HG02870 (cell line): Measurements from ENCODE around the gene ABCD1.

ENCODE experiments used
- ATAC-seq: cut with Tn5 transposase; IDR thresholded peaks from one replicate; pipeline ENCODE4 v1.9.1; 2021; ENCODE audit warnings: mild to moderate bottlenecking, moderate library complexity; ENCODE audit not compliant: unreplicated experiment

Gene ABCD1

DNA sequence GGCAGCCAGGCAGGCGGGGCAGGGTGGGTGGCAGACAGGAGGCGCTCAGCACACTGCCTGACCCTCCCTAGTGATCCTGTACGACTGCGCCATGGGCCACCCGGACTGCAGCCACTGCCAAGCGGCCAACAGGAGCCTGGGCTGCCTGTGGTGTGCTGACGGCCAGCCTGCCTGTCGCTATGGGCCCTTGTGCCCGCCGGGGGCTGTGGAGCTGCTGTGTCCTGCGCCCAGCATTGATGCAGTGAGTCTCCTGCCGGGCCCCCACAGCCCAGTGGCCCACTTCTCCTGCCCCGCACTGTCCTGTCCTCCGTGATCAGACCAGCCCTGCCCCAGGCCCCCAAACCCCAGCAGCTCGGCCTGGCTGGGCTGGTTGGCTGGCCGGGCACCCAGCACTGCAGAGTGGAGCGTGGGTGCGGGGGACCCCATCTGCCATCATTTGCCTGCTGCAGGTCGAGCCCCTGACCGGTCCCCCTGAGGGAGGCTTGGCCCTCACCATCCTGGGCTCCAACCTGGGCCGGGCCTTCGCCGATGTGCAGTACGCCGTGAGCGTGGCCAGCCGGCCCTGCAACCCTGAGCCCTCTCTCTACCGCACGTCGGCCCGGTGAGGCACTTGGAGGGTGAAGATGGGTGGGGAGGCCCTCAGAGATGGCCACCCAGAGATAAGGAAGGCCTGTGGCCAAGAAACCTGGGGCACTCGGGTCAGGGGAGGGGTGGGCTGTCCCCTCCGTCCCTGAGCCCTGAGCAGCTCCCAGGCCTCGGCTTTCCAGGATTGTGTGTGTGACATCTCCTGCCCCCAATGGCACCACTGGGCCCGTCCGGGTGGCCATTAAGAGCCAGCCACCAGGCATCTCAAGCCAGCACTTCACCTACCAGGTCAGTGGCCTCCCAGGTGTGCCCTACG lies 47.0 kb downstream of the ABCD1 start:
- no peak for ATAC-seq

DNA sequence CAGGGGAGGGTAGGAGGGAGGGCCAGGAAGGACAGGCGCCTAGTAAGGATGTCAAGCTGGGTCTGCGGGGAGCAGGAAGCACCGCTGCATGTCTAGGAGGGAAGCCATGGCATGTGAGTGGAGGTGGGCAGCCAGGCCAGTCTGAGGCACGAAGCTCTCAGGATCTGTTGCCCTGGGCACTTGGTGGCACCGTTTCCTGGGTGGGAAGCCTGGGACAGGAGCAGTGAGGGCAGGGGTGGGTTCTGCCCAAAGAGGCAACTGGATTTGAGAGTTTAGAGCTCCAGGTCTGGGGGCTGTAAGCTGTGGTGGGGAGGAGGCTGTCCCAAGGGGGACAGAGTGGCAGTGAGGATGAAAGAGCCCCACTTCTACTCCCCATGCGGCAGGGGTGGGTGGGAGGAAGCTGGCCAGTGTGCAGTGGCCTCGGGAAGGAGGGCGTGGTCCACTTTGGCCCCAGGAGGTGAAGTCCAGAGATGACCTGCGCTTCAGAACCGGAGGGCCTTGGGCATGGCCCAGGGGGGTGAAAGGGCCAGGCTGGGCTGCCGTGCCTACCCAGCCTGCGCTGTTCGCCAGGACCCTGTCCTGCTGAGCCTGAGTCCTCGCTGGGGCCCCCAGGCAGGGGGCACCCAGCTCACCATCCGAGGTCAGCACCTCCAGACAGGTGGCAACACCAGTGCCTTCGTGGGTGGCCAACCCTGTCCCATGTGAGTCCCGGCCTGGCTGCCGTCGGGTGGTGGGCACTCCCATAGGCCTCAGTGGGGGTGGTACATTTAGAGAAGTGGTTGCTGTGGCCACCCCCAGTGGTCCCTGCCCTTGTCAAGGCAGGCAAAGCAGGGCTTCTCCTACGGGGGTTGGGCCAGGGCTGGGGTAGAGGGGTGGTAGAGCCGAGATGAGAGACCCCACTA lies 47.9 kb downstream of the ABCD1 start:
- no peak for ATAC-seq

DNA sequence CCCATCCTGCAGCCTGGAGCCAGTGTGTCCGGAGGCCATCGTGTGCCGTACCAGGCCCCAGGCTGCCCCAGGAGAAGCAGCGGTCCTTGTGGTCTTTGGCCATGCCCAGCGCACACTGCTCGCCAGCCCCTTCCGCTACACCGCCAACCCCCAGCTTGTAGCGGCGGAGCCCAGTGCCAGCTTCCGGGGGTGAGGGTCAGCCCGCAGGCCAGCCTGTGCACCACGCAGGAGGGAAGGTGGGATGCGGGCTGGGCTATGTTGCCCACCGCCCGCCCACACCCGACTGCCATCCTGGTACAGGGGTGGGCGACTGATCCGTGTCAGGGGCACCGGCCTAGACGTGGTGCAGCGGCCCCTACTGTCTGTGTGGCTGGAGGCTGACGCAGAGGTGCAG lies 48.6 kb downstream of the ABCD1 start:
- no peak for ATAC-seq

DNA sequence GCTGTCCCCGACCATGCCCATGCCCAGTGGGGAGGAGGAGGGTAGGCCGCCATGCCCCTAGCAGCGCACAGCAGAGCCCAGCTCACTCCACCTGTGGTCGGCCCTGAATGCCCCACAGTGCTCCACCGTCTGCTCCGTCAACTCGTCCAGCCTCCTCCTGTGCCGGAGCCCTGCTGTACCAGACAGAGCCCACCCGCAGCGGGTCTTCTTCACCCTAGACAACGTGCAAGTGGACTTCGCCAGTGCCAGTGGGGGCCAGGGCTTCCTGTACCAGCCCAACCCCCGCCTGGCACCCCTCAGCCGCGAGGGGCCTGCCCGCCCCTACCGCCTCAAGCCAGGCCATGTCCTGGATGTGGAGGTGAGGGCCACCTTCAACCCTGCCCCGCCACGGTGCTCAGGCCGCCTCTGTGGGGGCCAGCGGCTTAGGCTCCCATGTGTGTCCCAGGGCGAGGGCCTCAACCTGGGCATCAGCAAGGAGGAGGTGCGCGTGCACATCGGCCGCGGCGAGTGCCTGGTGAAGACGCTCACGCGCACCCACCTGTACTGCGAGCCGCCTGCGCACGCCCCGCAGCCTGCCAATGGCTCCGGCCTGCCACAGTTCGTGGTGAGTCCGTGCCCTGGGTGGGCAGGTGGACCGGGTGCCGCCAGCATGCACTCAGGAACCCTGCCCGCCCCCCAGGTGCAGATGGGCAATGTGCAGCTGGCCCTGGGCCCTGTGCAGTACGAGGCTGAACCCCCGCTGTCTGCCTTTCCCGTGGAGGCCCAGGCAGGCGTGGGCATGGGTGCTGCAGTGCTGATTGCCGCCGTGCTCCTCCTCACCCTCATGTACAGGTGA lies 49.3 kb downstream of the ABCD1 start:
- ATAC-seq = no peak

DNA sequence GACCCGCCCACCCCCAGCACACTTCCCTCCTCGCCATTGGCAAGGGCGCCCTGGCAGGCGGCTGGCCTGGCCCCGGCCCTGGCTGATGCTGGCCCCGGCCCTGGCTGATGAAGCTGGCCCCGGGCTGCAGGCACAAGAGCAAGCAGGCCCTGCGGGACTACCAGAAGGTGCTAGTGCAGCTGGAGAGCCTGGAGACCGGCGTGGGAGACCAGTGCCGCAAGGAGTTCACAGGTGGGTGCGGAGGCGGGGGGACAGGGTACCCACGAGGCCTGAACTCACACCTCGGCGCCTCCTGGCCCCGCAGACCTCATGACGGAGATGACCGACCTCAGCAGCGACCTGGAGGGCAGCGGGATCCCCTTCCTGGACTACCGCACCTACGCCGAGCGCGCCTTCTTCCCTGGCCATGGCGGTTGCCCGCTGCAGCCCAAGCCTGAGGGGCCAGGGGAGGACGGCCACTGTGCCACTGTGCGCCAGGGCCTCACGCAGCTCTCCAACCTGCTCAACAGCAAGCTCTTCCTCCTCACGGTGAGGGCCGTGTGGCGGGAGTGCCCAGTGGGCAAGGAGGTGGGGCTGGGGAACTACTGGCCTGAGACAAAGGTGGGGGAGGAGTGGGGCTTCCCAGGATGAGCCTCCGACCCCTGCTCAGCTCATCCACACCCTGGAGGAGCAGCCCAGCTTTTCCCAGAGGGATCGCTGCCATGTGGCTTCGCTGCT lies 50.1 kb downstream of the ABCD1 start:
- ATAC-seq = no peak

DNA sequence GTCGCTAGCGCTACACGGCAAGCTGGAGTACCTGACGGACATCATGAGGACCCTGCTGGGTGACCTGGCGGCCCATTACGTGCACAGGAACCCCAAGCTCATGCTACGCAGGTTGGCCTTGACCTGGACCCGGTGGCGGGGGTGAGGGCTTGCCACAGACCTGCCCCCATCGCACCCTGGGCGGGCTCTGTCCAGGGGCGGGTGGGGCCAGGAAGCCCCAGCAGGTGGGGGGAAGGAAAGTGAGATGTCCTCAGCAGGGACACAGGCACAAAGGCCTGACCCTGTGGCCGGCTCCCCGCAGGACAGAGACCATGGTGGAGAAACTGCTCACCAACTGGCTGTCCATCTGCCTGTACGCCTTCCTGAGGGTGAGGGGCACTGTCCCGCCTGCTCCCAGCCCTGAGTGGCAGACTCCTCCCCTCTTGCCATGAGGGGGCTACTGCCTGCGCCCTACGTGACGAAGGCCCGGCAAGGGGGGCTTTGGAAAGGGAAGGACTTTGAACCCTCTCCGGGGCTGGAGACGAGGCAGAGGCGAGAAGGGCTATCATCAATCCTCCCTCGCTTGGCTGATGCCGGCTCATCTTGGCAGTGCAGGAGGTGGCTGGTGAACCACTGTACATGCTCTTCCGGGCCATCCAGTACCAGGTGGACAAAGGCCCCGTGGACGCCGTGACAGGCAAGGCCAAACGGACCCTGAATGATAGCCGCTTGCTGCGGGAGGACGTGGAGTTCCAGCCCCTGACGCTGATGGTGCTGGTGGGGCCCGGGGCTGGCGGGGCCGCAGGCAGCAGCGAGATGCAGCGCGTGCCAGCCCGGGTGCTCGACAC lies 50.9 kb downstream of the ABCD1 start:
- ATAC-seq = no peak

DNA sequence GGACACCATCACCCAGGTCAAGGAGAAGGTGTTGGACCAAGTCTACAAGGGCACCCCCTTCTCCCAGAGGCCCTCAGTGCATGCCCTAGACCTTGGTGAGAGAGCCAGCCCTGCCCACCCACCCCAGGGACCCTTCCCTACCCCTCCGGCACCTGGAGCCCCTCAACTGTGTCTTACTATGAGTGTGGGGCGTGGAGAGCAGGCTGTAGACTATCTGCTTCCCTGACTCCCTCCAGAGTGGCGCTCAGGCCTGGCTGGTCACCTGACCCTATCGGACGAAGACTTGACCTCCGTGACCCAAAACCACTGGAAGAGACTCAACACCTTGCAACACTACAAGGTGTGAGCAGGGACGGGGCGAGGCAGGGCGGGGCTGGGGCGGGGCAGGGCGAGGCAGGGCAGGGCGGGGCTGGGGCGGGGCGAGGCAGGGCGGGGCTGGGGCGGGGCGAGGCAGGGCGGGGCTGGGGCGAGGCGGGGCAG lies 51.5 kb downstream of the ABCD1 start:
- ATAC-seq = no peak

DNA sequence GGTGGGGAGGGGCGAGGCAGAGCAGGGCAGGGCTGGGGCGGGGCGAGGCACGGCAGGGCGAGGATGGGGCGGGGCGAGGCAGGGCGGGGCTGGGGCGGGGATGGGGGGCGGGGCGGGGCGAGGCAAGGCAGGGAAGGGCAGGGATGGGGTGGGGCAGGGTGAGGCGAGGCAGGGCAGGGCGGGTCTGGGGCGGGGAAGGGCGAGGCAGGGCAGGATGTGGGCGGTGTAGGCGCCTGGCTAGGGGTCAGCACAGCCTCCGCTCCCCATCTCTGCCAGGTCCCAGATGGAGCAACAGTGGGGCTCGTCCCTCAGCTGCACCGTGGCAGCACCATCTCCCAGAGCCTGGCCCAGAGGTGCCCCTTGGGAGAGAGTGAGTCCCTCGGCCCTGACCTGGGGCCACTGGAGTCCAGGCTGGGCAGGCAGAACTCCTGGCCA lies 52.0 kb downstream of the ABCD1 start:
- no peak for ATAC-seq

DNA sequence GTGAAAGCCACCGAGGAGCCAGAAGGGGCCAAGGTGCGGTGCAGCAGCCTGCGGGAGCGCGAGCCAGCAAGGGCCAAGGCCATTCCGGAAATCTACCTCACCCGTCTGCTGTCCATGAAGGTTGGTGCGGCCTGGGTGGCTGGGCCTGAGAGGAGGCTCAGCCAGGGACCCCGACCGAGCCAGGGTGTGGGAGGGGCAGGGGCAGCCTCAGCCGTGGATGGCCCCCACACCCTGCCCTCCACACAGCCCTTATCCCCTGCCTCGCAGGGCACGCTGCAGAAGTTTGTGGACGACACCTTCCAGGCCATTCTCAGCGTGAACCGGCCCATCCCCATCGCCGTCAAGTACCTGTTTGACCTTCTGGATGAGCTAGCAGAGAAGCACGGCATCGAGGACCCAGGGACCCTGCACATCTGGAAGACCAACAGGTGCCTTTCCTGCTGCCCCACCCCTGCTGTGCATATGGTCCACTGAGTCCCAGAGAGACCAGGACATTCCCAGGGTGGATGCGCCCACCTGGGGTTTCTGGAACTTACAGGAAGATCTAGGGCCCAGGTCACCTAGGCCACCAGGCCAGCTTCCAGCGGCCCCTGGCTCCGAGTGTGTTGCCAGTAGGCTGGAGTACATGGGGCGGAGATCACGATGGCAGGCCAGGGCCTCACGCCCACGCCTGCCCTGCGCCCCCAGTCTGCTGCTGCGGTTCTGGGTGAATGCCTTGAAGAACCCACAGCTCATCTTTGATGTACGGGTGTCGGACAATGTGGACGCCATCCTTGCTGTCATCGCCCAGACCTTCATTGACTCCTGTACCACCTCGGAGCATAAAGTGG lies 52.8 kb downstream of the ABCD1 start:
- no peak for ATAC-seq

DNA sequence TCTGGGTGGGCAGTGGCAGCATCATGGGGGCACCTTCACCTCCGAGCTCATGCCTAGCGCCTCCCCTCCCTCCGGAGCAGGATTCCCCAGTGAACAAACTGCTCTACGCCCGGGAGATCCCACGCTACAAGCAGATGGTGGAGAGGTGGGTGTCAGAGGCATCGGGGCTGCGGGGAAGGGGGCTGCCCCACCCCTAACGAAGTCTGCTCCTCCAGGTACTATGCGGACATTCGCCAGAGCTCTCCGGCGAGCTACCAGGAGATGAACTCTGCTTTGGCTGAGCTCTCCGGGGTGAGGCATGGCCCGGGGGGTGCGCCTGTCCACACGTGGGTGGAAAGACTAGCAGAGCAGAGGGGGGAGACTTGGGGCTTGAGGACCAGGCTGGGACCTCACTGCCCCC lies 53.5 kb downstream of the ABCD1 start:
- no peak for ATAC-seq

DNA sequence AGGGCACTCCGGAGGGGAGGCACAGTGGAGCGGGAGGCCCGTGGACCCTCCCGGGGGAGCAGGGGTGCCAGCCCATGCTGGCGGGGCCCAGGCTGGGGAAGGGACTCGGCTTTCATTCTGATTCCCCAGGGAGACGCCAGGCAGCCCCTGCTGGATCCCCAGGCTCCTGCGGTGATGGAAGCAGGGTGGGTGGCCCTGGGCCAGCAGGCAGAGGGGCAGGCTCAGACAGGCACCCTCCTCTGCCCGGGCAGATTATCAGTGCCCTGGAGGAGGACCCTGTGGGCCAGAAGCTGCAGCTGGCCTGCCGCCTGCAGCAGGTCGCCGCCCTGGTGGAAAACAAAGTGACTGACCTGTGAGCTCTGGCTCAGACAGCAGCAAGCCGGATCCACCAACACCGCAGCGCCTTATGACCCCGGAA lies 54.0 kb downstream of the ABCD1 start:
- no peak for ATAC-seq

DNA sequence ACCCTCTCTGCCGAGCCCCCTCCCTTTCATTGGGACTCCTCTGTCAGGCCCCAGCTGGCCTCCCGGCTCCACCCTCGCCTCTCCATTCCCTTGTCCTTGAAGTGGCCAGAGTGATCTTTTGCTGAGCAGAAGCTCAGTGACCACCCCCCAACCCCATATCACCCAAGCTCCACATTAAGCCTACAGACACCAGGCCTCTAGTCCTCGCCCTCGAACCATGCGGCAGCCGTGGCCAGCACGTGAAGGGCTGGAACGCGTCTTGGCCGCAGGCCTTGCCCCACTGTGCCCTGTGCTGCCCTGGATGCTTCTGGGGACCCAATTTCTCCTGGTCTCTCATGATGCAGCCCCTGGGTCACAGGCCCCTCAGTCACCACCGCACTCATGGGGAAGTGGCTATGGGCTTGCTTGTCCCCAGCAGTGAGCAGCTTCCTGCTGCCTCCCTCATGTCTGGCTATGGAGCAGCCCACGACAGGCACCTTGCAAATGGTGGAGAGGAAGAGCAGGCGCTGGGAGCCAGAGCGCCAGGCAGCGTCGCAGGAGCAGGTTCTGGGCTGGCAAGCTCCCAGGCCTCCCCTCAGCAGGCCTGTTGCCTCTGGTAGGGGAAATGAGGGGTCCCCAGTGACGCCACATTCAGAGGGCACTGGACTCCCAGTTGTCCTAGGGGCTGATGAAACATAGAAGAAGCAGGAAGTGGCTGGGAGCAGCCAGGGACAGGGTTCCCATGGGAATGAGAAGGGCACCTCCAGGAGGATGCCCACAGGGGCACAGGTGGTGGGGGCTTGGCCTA lies 55.4 kb downstream of the ABCD1 start:
- ATAC-seq = no peak

DNA sequence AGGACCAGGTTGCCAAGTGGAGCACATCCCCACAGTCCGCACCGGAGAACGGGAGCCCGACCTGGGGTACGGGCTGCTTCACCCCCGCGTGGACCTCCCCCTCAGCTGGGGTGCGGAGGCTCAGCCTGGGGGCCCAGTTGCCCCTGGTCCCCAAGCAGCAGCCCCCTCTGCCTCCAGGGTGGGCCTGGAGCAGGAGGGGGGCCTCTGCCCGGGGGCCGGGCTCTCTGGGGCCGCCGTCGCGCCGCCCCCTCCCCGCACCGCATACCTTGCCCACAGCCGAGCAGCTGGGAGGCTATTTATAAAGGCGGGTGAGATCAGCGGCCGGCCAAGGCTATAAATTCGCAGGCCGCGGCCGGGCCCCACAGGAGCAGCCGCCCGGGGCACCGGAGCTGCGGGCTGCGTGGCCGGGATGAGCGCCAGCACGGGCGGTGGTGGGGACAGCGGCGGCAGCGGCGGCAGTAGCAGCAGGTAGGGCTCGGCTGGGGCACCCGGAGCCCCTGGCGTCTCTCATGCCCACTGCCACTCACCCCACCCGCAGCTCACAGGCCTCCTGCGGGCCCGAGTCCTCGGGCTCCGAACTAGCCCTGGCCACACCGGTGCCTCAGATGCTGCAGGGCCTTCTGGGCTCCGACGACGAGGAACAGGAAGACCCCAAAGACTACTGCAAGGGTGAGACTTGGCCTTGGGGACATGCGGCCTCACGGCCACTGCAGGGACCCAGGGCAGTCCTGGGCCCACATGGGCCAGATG lies 56.2 kb downstream of the ABCD1 start, which contains the start of gene SRPK3:
TSS of gene SRPK3 (plus strand) at position 364 of the 750 bp plus-strand sequence. CDS start at position 410, 46 bp downstream.
- ATAC-seq = no peak

DNA sequence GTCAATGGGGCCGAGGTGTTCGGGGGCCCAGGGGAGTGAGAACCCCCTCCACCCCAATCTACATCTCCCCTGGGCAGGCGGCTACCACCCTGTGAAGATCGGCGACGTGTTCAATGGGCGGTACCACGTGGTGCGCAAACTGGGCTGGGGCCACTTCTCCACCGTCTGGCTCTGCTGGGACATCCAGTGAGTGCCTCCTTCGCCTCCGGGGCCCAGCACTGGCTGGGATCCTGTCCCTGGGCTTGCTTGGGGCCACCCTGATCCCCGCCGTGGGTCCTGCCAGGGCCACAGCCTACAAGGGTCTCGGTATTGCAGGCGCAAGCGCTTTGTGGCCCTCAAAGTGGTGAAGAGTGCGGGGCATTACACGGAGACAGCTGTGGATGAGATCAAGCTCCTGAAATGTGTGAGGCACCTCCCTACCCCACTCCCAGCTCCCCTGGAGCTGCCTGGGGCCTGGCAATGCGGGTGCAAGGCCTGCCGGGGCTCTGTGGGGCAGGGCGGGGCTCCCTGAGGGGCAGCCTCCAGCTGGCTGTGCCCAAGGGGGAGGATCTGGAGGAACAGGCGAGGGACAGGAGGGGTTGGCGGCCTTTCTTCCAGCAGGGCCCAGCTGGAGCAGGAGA lies 56.9 kb downstream of the ABCD1 start:
- ATAC-seq = no peak

DNA sequence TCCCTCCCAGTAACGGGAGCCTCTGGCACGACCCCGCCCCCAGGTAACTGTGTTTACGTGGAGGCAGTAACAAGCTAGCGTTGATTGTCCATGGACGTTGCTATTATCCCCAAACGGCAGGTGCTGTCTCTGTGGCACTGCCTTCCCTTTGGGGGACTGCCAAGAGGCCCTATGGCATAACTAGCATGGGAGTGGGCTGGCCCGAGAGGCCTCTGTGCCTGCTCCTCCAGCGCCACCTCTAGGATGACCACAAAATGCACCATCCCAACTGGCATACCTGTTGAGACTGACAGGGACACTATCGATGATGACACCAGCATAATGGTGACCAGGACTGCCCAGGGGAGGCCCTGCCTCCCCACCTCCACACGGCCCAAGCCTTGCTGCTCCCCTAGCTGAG lies 57.7 kb downstream of the ABCD1 start:
- no peak for ATAC-seq

DNA sequence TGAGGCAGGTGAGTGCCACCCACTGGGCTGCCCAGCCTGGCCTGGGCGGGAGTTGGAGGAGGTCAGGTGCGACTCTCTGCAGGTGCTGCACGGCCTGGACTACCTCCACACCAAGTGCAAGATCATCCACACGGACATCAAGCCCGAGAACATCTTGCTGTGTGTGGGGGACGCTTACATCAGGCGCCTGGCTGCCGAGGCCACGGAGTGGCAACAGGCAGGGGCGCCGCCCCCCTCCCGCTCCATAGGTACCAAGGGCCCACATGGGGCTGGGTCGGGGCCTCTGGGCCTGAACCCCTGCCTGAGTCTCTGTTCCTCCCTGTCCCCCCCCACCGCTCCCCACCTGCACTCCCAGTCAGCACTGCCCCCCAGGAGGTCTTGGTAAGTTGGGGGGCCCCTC lies 58.2 kb downstream of the ABCD1 start:
- ATAC-seq = no peak
